GM12878 (cell line): Measurements from ENCODE around the gene SLC24A4. TPM values are rescaled to one million over a fixed set of nuclear protein-coding genes. Genes with fewer than 3 reads are reported as not detected.

Source experiments
- ATAC-seq: fragments of 200-7000 bp; cut with Tn5 transposase; 3 replicates; pipeline ENCODE4 v1.9.1; 2020; ENCODE audit warnings: mild to moderate bottlenecking, moderate library complexity
- BruUV-seq: library from RNA; stranded (reverse); fragments of 400-500 nt; replicated peaks from 2 replicates; lab custom pipeline; 2021; lab: Mats Ljungman, UMichigan
- CTCF ChIA-PET: fragments of 300-600 bp; sonication (Branson Sonifier 250); formaldehyde crosslinking; extraction: SDS; loops from one replicate; lab custom pipeline; 2021; ENCODE audit warnings: inconsistent platforms; lab: Yijun Ruan, JAX
- POLR2A ChIA-PET: fragments of 350-600 bp; formaldehyde crosslinking; extraction: SDS; loops from one replicate; lab custom pipeline; 2021; ENCODE audit warnings: inconsistent platforms; lab: Charles Lee
- RAD21 ChIA-PET: fragments of 300-600 bp; sonication (Branson Sonifier 250); formaldehyde crosslinking; loops from one replicate; lab custom pipeline; 2023; ENCODE audit warnings: antibody characterized with exemption; ENCODE audit not compliant: unreplicated experiment; lab: Charles Lee
- SMC1A ChIA-PET: fragments of 300-600 bp; sonication (Branson Sonifier 250); formaldehyde crosslinking; loops from one replicate; lab custom pipeline; 2023; ENCODE audit not compliant: unreplicated experiment, uncharacterized antibody; lab: Charles Lee
- DNase-seq: peaks from one replicate; pipeline ENCODE4 v3.0.0-alpha.2; 2011; ENCODE audit warnings: low read depth, low spot score
- FAIRE-seq: peaks from 3 replicates; lab custom pipeline; 2011; peaks lifted over from hg19 to GRCh38; lab: Jason Lieb, UNC
- H2AFZ ChIP-seq: 2 replicates; pipeline ENCODE4 v1.6.0; 2011; ENCODE audit warnings: low read depth, low read length, control low read depth; ENCODE audit not compliant: control insufficient read depth
- H3K27ac ChIP-seq: 2 replicates; pipeline ENCODE4 v1.5.1; 2011; ENCODE audit warnings: control low read depth; ENCODE audit not compliant: control insufficient read depth, insufficient read depth
- H3K27me3 ChIP-seq, 2 experiments: replicated peaks in 1 of 2; 2 replicates each; pipeline versions ENCODE4 v1.6.0 to v1.6.1; 2011; ENCODE audit warnings: low read length in 1 of 2; ENCODE audit not compliant: control insufficient read depth in 2 of 2, insufficient read depth in 2 of 2
- H3K36me3 ChIP-seq, 2 experiments: 2 replicates each; pipeline ENCODE4 v1.5.1; 2011; ENCODE audit warnings: low read length in 1 of 2; ENCODE audit not compliant: control insufficient read depth in 2 of 2, insufficient read depth in 2 of 2
- H3K4me1 ChIP-seq: 2 replicates; pipeline ENCODE4 v1.6.1; 2011; ENCODE audit warnings: mild to moderate bottlenecking, low read length, moderate library complexity, mixed read lengths; ENCODE audit not compliant: control insufficient read depth, insufficient read depth
- H3K4me2 ChIP-seq: 2 replicates; pipeline ENCODE4 v1.6.0; 2011; ENCODE audit warnings: control low read depth; ENCODE audit not compliant: control insufficient read depth, insufficient read depth
- H3K4me3 ChIP-seq: fragments of 200-600 bp; sonication (generic); 2 replicates; pipeline ENCODE4 v1.5.1; 2016
- H3K79me2 ChIP-seq: 2 replicates; pipeline ENCODE4 v1.6.0; 2011; ENCODE audit warnings: low read length; ENCODE audit not compliant: control insufficient read depth, insufficient read depth
- H3K9ac ChIP-seq: 2 replicates; pipeline ENCODE4 v1.8.0; 2011; ENCODE audit warnings: low read length, control low read depth, mixed read lengths; ENCODE audit not compliant: control insufficient read depth, insufficient read depth
- H3K9me3 ChIP-seq: replicated peaks from 3 replicates; pipeline ENCODE4 v1.5.1; 2011; ENCODE audit warnings: mild to moderate bottlenecking, low read length; ENCODE audit not compliant: control insufficient read depth, insufficient read depth
- H4K20me1 ChIP-seq: 2 replicates; pipeline ENCODE4 v1.6.0; 2011; ENCODE audit not compliant: control insufficient read depth, insufficient read depth
- ATF3 ChIP-seq: IDR thresholded peaks from 2 replicates; pipeline ENCODE4 v1.6.1; 2011; ENCODE audit warnings: low read depth, mild to moderate bottlenecking, low read length, moderate library complexity, borderline replicate concordance; ENCODE audit errors: extremely low read depth
- CTCF ChIP-seq, 3 experiments: IDR thresholded peaks in 2 of 3; conservative IDR thresholded peaks in 1 of 3; 2 replicates each; pipeline ENCODE4 v1.5.1; 2011; ENCODE audit warnings: low read depth in 3 of 3, low read length in 3 of 3, mild to moderate bottlenecking in 3 of 3, control low read depth in 2 of 3, moderate library complexity in 2 of 3, inconsistent platforms in 1 of 3, mixed read lengths in 1 of 3; ENCODE audit not compliant: control insufficient read depth in 2 of 3, insufficient read depth in 1 of 3; ENCODE audit errors: extremely low read depth in 1 of 3
- EED ChIP-seq: sonication (generic); IDR thresholded peaks from 2 replicates; pipeline ENCODE4 v1.6.1; 2016; ENCODE audit warnings: antibody characterized with exemption, low read depth
- IKZF1 ChIP-seq: fragments of 450-650 bp; conservative IDR thresholded peaks from 2 replicates; pipeline ENCODE4 v1.6.1; 2017; ENCODE audit warnings: antibody characterized with exemption, mild to moderate bottlenecking
- IRF5 ChIP-seq: fragments of 450-650 bp; IDR thresholded peaks from 2 replicates; pipeline ENCODE4 v1.6.1; 2017; ENCODE audit warnings: borderline replicate concordance
- PAX8 ChIP-seq: fragments of 450-650 bp; IDR thresholded peaks from 2 replicates; pipeline ENCODE4 v1.6.1; 2017; ENCODE audit warnings: mild to moderate bottlenecking, moderate library complexity
- RAD51 ChIP-seq: fragments of 450-650 bp; IDR thresholded peaks from 2 replicates; pipeline ENCODE4 v1.6.1; 2016; ENCODE audit warnings: moderate library complexity, mild to moderate bottlenecking, inconsistent platforms
- WGBS: methylation state at CpG from one replicate; pipeline ENCODE4 v1.1.6; 2016; ENCODE audit warnings: low lambda C conversion rate; ENCODE audit not compliant: insufficient replicate concordance, insufficient coverage; ENCODE audit errors: missing lambda C conversion rate; 5-methylcytosine and 5-hydroxymethylcytosine counted together
- in situ Hi-C: fragments of 300-500 bp; cut with MboI; formaldehyde crosslinking; loops from 9 replicates; pipeline ENCODE4 v1.14.3; 2018; ENCODE audit warnings: mixed read lengths
- intact Hi-C: fragments of 100-400 bp; cut with micrococcal nuclease; formaldehyde crosslinking; loops from one replicate; pipeline ENCODE4 v1.14.2; 2022; ENCODE audit not compliant: unreplicated experiment
- polyA plus RNA-seq, 11 experiments: library from polyadenylated mRNA; depleted of rRNA in 4 of 11; unstranded in 6 of 11; stranded (reverse) in 5 of 11; fragments of >200 nt; fragmentation: Nextera tagmentation in 4 of 11; fragmentation: Illumina TruSeq in 1 of 11; extraction: Ambion mirVana in 4 of 11; extraction: Trizol in 1 of 11; gene quantifications; 1 replicate in 1 of 11; 2 replicates in 10 of 11; pipeline versions ENCODE4 v1.2.1 to v1.2.3, GENCODE V29; 2011 to 2016; ENCODE audit warnings: inconsistent platforms in 2 of 11, missing spikeins in 2 of 11, low read depth in 1 of 11
- total RNA-seq, 4 experiments: library from RNA; depleted of rRNA in 3 of 4; stranded (reverse); fragments of >200 nt in 3 of 4; fragmentation: Illumina TruSeq in 1 of 4; extraction: Trizol in 1 of 4; gene quantifications; 2 replicates each; pipeline versions ENCODE4 v1.2.1 to v1.2.3, GENCODE V29; 2013 to 2021

Gene SLC24A4
- total and polyA plus RNA-seq, 10 of the 15 experiments (the other 5 are each of a cell fraction or from before 2014, with no cell fraction given): under 0.01 to 0.46 (median 0.04) TPM; not detected in 5

GRCh38 chr14:92523752-92524151, 200.8 kb downstream of the SLC24A4 start:
- no peak overlapping the region for H3K4me2 ChIP-seq
- H3K9ac ChIP-seq: no peak overlapping the region
- ChIA-PET POLR2A (interaction anchor here (0.6 to 0.8 kb wide), 2 partner anchors 40 to 388 kb away, joined by 3 to 4 read pairs; no protein-coding TSS in a partner anchor), RAD21 (interaction anchor here (0.5 to 1.0 kb wide), 2 partner anchors 53 to 124 kb away, joined by 3 to 4 read pairs; no protein-coding TSS in a partner anchor), CTCF (interaction anchor here (0.9 to 1.3 kb wide), 3 partner anchors 25 to 157 kb away, joined by 3 read pairs; no protein-coding TSS in a partner anchor), SMC1A (interaction anchor here (1.1 to 1.4 kb wide), 3 partner anchors 10 to 67 kb away, joined by 4 to 5 read pairs (median 5); no protein-coding TSS in a partner anchor)
- H4K20me1 ChIP-seq: no peaks in the 10 kb centered on the region; the same call in 1 of the 2 replicates
- H3K36me3 ChIP-seq: no peaks in the 10 kb centered on the region
- no peak overlapping the region for H2AFZ ChIP-seq
- no peak for FAIRE-seq
- no peaks in the 10 kb centered on the region for H3K4me1 ChIP-seq
- H3K4me3 ChIP-seq: no peak overlapping the region
- TF ChIP-seq IKZF1 (no peak), CTCF (IDR thresholded peaks at IDR 0.05 in 2 of 3, conservative IDR thresholded peaks at IDR 0.05 in 1 of 3; ENCODE audit: control insufficient read depth in 2 of 3, extremely low read depth in 1 of 3, insufficient read depth in 1 of 3, low read depth in 3 of 3, low read length in 3 of 3) (no peak), PAX8 (no peak), RAD51 (no peak), ATF3 (no peak), IRF5 (no peak), EED (no peak)
- in situ Hi-C loops (no loop called here), intact Hi-C loops (no loop called here)
- WGBS: 81% methylated on average over 6 of the region's 6 CpGs
- BruUV-seq: no TSS peak
- no peak overlapping the region for H3K27ac ChIP-seq
- H3K27me3 ChIP-seq: no peaks in the 10 kb centered on the region
- no peaks in the 10 kb centered on the region for H3K79me2 ChIP-seq
- no peaks in the 10 kb centered on the region; the same call in 2 of the 3 replicates for H3K9me3 ChIP-seq
- no peak for DNase-seq
- ATAC-seq: no peak
